Uterus (tissue), 4 donors: ENCODE measurements around the gene KRTAP10-10. TPM values are rescaled to one million over a fixed set of nuclear protein-coding genes. Genes with fewer than 3 reads are reported as not detected.
"Not testable (repeated sequence)": the region's sequence is repeated elsewhere in the genome, so short reads cannot be mapped to it uniquely, and the experiment has no call there.

Source experiments
- DNase-seq, 2 donors: peaks; one replicate each; pipeline ENCODE4 v3.0.0-alpha.2; 2019 to 2020
- H3K27ac ChIP-seq, 2 donors: fragments of 200-600 bp; sonication (generic); 1 replicate in 1 of 2; 2 replicates in 1 of 2; pipeline ENCODE4 v1.5.1; 2016 to 2018
- H3K27me3 ChIP-seq, 2 donors: fragments of 200-600 bp; sonication (generic); one replicate each; pipeline ENCODE4 v1.5.1; 2018 to 2019; ENCODE audit warnings: control low read depth in 1 of 2
- H3K36me3 ChIP-seq, 2 donors: fragments of 200-600 bp; sonication (generic); one replicate each; pipeline ENCODE4 v1.5.1; 2019; ENCODE audit warnings: control low read depth in 1 of 2
- H3K4me1 ChIP-seq, 2 donors: fragments of 200-600 bp; sonication (generic); one replicate each; pipeline ENCODE4 v1.5.1; 2018 to 2019; ENCODE audit warnings: control low read depth in 1 of 2
- H3K4me3 ChIP-seq, 2 donors: fragments of 200-600 bp; sonication (generic); 1 replicate in 1 of 2; 2 replicates in 1 of 2; pipeline ENCODE4 v1.5.1; 2018 to 2019; ENCODE audit warnings: mild to moderate bottlenecking in 1 of 2
- H3K9me3 ChIP-seq, 2 donors: fragments of 200-600 bp; sonication (generic); one replicate each; pipeline ENCODE4 v1.5.1; 2019; ENCODE audit warnings: control low read depth in 1 of 2
- CTCF ChIP-seq, 4 experiments: fragments of 200-600 bp in 2 of 4; fragments of 450-650 bp in 2 of 4; sonication (generic) in 2 of 4; IDR thresholded peaks; one replicate each; pipeline ENCODE4 v1.5.1; 2016 to 2019; ENCODE audit warnings: antibody characterized with exemption in 4 of 4, mild to moderate bottlenecking in 2 of 4, moderate library complexity in 1 of 4
- POLR2A ChIP-seq, 2 donors: fragments of 450-650 bp; IDR thresholded peaks; one replicate each; pipeline ENCODE4 v1.6.1; 2016; ENCODE audit warnings: antibody characterized with exemption in 2 of 2, mild to moderate bottlenecking in 1 of 2, moderate library complexity in 1 of 2
- intact Hi-C: fragments of 100-400 bp; cut with DNase I; formaldehyde crosslinking; loops from one replicate; pipeline ENCODE4 v1.15.1; 2023; ENCODE audit warnings: low total_unique reads
- total RNA-seq, 4 donors: library from RNA; depleted of rRNA in 3 of 4; stranded (reverse); fragments of >200 nt in 3 of 4; gene quantifications; one replicate each; pipeline versions ENCODE4 v1.1.0 to v1.2.4, GENCODE V29; 2014 to 2023
- donor health status: DM: yes; HTN: yes; CAD: no.

Gene KRTAP10-10
- total RNA-seq, 4 donors from 2014 or later, result not detected

DNA sequence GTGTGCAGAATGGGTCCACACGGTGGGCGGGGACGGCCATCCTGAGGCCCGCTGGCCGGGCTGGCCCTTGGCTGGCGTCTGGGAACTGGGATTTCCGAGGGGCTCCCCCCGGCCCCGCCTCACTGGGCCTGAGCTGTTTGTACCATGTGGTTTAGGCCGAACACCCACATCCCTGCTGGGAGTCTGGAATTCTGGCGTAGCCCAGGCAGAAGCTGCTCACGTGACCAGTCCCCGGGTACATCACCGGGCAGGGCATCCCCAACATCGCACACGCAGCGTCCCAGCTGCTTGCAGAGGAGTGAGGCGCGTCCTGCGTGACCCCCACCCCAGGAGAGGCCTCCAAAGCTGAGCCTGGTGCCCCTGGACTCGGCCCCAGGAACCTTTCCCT, 34.7 kb upstream of the KRTAP10-10 start:
- H3K27ac ChIP-seq, result no peak overlapping the region
- no peak for DNase-seq
- no peaks in the 10 kb centered on the region for H3K36me3 ChIP-seq
- no peaks in the 10 kb centered on the region for H3K4me1 ChIP-seq
- no peaks in the 10 kb centered on the region for H3K9me3 ChIP-seq
- H3K27me3 ChIP-seq, result no peaks in the 10 kb centered on the region
- intact Hi-C loops, result no loop called here
- no peak overlapping the region for H3K4me3 ChIP-seq
- no peak for TF ChIP-seq POLR2A (IDR thresholded peaks at IDR 0.05)
- no peak for TF ChIP-seq CTCF (IDR thresholded peaks at IDR 0.05)

GRCh38 chr21:44603109-44603875, 33.9 kb upstream of the KRTAP10-10 start:
- Histone ChIP-seq H3K9me3 (no peaks in the 10 kb centered on the region), H3K27ac (no peak overlapping the region), H3K27me3 (no peaks in the 10 kb centered on the region), H3K4me3 (no peak overlapping the region), H3K36me3 (no peaks in the 10 kb centered on the region), H3K4me1 (no peaks in the 10 kb centered on the region)
- no peak for DNase-seq
- intact Hi-C loops, result no loop called here
- no peak for TF ChIP-seq CTCF (IDR thresholded peaks at IDR 0.05)
- TF ChIP-seq POLR2A (IDR thresholded peaks at IDR 0.05), result no peak

GRCh38 chr21:44603911-44604310, 33.2 kb upstream of the KRTAP10-10 start:
- TF ChIP-seq POLR2A (IDR thresholded peaks at IDR 0.05) (no peak), CTCF (IDR thresholded peaks at IDR 0.05) (no peak)
- no peak overlapping the region for H3K4me3 ChIP-seq
- H3K36me3 ChIP-seq, result no peaks in the 10 kb centered on the region
- DNase-seq, result no peak
- H3K9me3 ChIP-seq, result no peaks in the 10 kb centered on the region
- H3K27me3 ChIP-seq, result no peaks in the 10 kb centered on the region
- no peaks in the 10 kb centered on the region for H3K4me1 ChIP-seq
- intact Hi-C loops, result no loop called here
- H3K27ac ChIP-seq, result no peak overlapping the region

GRCh38 chr21:44606495-44606894, 30.7 kb upstream of the KRTAP10-10 start:
- Histone ChIP-seq H3K27ac (no peak overlapping the region), H3K4me3 (no peak overlapping the region), H3K9me3 (peaks cover 0 to 2% of the 10 kb centered on the region in 2 donors), H3K36me3 (no peaks in the 10 kb centered on the region), H3K27me3 (no peaks in the 10 kb centered on the region), H3K4me1 (no peaks in the 10 kb centered on the region)
- DNase-seq, result no peak
- intact Hi-C loops, result no loop called here
- no peak for TF ChIP-seq CTCF (IDR thresholded peaks at IDR 0.05)
- no peak for TF ChIP-seq POLR2A (IDR thresholded peaks at IDR 0.05)

GRCh38 chr21:44609193-44609592, 28.0 kb upstream of the KRTAP10-10 start:
- H3K36me3 ChIP-seq, result no peaks in the 10 kb centered on the region
- no peak for DNase-seq
- H3K27me3 ChIP-seq, result no peaks in the 10 kb centered on the region
- H3K4me3 ChIP-seq, result no peak overlapping the region
- TF ChIP-seq CTCF (IDR thresholded peaks at IDR 0.05) (no peak), POLR2A (IDR thresholded peaks at IDR 0.05) (no peak)
- H3K27ac ChIP-seq, result no peak overlapping the region
- intact Hi-C loops, result no loop called here
- peaks cover 0 to 2% of the 10 kb centered on the region in 2 donors for H3K9me3 ChIP-seq
- no peaks in the 10 kb centered on the region for H3K4me1 ChIP-seq

DNA sequence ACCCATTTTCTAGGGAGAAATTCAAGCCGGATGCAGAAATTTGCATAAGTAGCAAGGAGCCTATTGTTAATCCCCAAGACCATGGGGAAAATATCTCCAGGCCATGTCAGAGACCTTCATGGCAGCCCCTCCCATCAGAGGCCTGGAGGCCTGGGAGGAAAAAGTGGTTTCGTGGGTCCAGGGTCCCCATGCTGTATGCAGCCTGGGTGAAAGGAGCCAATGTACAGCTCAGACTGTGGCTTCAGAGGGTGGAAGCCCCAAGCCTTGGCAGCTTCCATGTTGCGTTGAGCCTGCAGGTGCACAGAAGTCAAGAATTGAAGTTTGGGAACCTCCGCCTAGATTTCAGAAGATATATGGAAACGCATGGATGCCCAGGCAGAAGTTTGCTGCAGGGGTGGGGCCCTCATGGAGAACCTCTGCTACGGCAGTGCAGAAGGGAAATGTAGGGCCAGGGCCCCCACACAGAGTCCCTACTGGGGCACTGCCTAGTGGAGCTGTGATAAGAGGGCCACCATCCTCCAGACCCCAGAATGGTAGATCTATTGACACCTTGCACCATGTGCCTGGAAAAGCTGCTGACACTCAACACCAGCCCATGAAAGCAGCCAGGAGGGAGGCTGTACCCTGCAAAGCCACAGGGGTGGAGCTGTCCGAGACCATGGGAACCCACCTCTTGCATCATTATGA, 26.9 kb upstream of the KRTAP10-10 start:
- H3K9me3 ChIP-seq, H3K27me3 ChIP-seq, DNase-seq, H3K4me1 ChIP-seq, H3K4me3 ChIP-seq, H3K27ac ChIP-seq, intact Hi-C loops, H3K36me3 ChIP-seq: not testable (repeated sequence)
